Measurements from ENCODE around the gene RNF207.

RNF207 gene

GRCh38 chr1:6269720-6270400, 63.9 kb downstream of the RNF207 start:
- Histone ChIP-seq H2BK5ac (ENCODE audit: low read length) (no peak overlapping the region), H3K4me1 (ENCODE audit: control insufficient read depth in 2 of 2, insufficient read depth in 1 of 2, low read depth in 1 of 2, low read length in 2 of 2) (peaks cover 28 to 53% of the 10 kb centered on the region in 2 donors), H3K27me3 (ENCODE audit: control insufficient read depth in 3 of 3, insufficient read depth in 3 of 3, low read depth in 1 of 3, low read length in 3 of 3) (no peaks in the 10 kb centered on the region), H3K18ac (ENCODE audit: low read length) (peak overlapping the region; percentile 79), H3K23ac (ENCODE audit: low read depth, low read length, poor library complexity) (no peak overlapping the region), H3K36me3 (replicated peaks in 1 of 2; ENCODE audit: control insufficient read depth in 2 of 2, insufficient read depth in 2 of 2, low read length in 2 of 2) (peaks cover 5 to 24% of the 10 kb centered on the region in 2 donors), H2AK5ac (ENCODE audit: low read depth, low read length) (peak overlapping the region; percentile 48), H2BK120ac (ENCODE audit: low read depth, low read length) (no peak overlapping the region), H3K9me3 (replicated peaks in 1 of 2; ENCODE audit: control insufficient read depth in 2 of 2, insufficient read depth in 1 of 2, low read depth in 1 of 2, low read length in 2 of 2) (no peaks in the 10 kb centered on the region), H3K4ac (ENCODE audit: low read length) (no peak overlapping the region), H2AFZ (ENCODE audit: low read length) (no peak overlapping the region), H3K79me1 (ENCODE audit: low read depth, low read length) (peaks cover 3% of the 10 kb centered on the region), H4K91ac (ENCODE audit: low read depth, low read length, poor library complexity) (no peak overlapping the region), H3K9ac (ENCODE audit: low read depth, low read length, poor library complexity) (no peak overlapping the region), H3K14ac (ENCODE audit: low read length) (peak overlapping the region; percentile 32), H3K4me3 (ENCODE audit: low read length in 2 of 2) (no peak overlapping the region), H3K4me2 (ENCODE audit: insufficient read depth, low read length, poor library complexity, severe bottlenecking) (no peak overlapping the region), H2BK12ac (ENCODE audit: low read length) (no peak overlapping the region), H3K27ac (replicated peaks; ENCODE audit: low read length) (no peak overlapping the region), H4K8ac (ENCODE audit: low read depth, low read length) (no peak overlapping the region), H2BK15ac (ENCODE audit: low read length) (peak overlapping the region; percentile 95)
- no CpG with 5 or more reads among the region's 22 CpGs for WGBS, 2 donors (ENCODE audit: extremely low coverage in 2 of 2, insufficient read length in 2 of 2, insufficient replicate concordance in 1 of 2)
- DNase-seq (ENCODE audit: low spot score), result no peak

- Histone ChIP-seq H3K9ac (ENCODE audit: low read depth, low read length, poor library complexity) (no peak overlapping the region), H2BK120ac (ENCODE audit: low read depth, low read length) (no peak overlapping the region), H3K79me1 (ENCODE audit: low read depth, low read length) (peaks cover 3% of the 10 kb centered on the region), H4K91ac (ENCODE audit: low read depth, low read length, poor library complexity) (no peak overlapping the region), H3K27me3 (ENCODE audit: control insufficient read depth in 3 of 3, insufficient read depth in 3 of 3, low read depth in 1 of 3, low read length in 3 of 3) (no peaks in the 10 kb centered on the region), H3K14ac (ENCODE audit: low read length) (peak overlapping the region; percentile 32), H2BK15ac (ENCODE audit: low read length) (peak overlapping the region; percentile 95), H2BK5ac (ENCODE audit: low read length) (no peak overlapping the region), H3K4ac (ENCODE audit: low read length) (no peak overlapping the region), H3K23ac (ENCODE audit: low read depth, low read length, poor library complexity) (peak overlapping the region; percentile 22), H3K4me3 (ENCODE audit: low read length in 2 of 2) (no peak overlapping the region), H2AFZ (ENCODE audit: low read length) (no peak overlapping the region), H3K4me2 (ENCODE audit: insufficient read depth, low read length, poor library complexity, severe bottlenecking) (no peak overlapping the region), H3K4me1 (ENCODE audit: control insufficient read depth in 2 of 2, insufficient read depth in 1 of 2, low read depth in 1 of 2, low read length in 2 of 2) (peaks cover 28 to 55% of the 10 kb centered on the region in 2 donors), H3K18ac (ENCODE audit: low read length) (peak overlapping the region; percentile 79), H2AK5ac (ENCODE audit: low read depth, low read length) (peak overlapping the region; percentile 48), H3K27ac (replicated peaks; ENCODE audit: low read length) (no peak overlapping the region), H3K9me3 (replicated peaks in 1 of 2; ENCODE audit: control insufficient read depth in 2 of 2, insufficient read depth in 1 of 2, low read depth in 1 of 2, low read length in 2 of 2) (no peaks in the 10 kb centered on the region), H4K8ac (ENCODE audit: low read depth, low read length) (no peak overlapping the region), H2BK12ac (ENCODE audit: low read length) (peak overlapping the region; percentile 95), H3K36me3 (replicated peaks in 1 of 2; ENCODE audit: control insufficient read depth in 2 of 2, insufficient read depth in 2 of 2, low read length in 2 of 2) (peaks cover 5 to 25% of the 10 kb centered on the region in 2 donors)
- DNase-seq (ENCODE audit: low spot score), result no peak
- no CpG with 5 or more reads among the region's 8 CpGs for WGBS, 2 donors (ENCODE audit: extremely low coverage in 2 of 2, insufficient read length in 2 of 2, insufficient replicate concordance in 1 of 2)
These were observed 64.5 kb downstream of the RNF207 start for GRCh38 chr1:6270401-6270800.

All from neuronal stem cell (in vitro differentiated cells).